NCI-H2081 (cell line): Measurements from ENCODE around the gene PLXNA4.

Experiments used
- DNase-seq, 2 experiments: peaks; one replicate each; lab custom pipeline; 2025; lab: John Stamatoyannopoulos, UW

The PLXNA4 gene

DNA sequence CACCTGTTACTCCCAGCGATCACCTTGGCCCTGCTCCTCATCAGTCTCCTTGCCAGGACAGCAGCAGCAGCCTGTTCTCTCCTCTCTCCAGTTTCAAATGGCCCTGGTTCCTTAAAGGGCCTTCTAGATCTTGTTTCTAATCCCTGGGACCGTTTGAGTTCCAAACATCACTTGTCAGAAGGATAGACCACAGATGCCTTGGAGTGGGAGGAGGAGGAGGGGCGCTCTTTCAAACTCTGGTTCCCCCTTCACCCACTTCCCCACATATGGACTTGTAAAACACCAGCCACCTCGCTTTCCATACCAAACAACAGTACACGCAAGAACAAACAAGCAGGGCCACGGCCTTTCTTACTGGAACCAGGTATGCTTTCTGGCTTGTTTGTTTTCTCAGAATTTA, 104.8 kb downstream of the PLXNA4 start:
- DNase-seq: no peak

DNA sequence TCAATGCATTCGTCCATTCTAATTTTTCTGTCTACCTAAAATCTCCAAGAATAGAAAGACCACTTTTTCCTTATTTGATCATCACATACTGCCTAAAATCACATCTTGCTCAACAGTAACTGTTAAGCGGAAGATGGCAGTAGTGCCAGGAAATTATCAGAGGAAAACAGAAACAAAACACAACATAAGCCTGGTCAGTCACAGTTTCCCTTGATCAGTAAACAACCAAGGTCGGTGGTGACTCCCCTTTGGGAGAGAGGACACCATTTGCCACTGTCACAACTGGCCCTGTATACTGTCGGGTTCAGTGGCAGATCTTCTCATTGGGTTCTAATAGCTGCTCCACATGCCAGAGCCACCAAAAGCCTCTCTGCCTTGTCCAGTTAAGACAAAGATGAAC, 106.6 kb downstream of the PLXNA4 start:
- DNase-seq: no peak

DNA sequence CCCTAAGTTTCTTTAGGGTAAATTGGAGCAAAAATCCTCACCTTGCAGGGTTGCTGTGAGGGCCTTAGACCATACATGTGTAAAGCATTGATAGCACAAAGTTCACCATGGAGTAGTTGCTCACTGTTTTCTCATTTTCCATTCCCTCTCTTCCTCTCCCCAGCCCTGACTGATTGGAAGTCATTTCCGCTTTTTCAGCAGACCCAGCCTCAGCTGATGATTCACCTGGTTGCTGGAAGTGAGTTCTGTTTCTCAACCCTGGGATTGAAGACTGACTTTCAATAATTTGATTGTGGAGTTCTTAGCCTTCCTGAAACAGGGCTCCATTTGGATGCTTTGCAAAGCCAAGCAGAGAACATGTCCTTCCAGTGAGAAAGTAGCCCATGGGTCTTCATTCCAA, 107.0 kb downstream of the PLXNA4 start:
- no peak for DNase-seq

DNA sequence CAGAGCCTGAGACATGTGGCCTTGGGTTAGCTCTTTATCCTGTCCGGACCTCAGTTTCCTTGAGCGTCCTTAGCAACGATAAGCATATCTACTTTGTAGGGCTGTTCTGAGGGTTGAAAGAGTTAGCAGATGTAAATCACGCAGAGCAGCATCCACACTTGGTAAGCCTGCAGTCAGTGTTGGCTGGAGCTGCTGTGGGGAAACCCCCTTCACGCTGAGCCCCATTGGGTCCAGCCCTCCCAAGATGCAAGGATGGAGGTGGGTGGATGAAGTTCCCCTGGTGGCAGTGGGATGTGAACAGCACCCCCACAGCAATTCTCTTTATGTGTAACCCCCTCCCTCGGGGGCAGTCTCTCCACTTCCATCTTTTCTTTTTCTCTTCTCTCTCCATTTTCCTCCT, 109.9 kb downstream of the PLXNA4 start:
- DNase-seq: no peak

DNA sequence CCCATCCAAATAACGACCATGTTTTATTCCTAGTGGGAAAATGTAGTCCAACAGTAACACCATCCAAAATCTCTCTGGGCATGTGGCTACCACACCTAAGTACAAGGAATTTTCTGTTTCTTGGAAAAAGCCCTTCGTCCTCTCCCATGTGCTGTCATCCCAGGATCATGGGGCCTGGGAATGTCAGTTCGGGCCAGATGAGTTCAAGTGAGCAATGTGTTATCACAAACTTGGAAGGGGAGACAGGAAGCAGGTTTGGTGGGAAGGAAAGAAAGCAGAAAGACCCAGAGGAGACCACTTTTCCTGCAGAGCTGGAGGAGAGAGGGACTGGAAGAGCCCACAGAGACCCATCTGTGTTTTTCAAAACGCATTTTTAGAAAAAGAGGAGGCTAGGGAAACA, 110.8 kb downstream of the PLXNA4 start:
- DNase-seq: no peak

DNA sequence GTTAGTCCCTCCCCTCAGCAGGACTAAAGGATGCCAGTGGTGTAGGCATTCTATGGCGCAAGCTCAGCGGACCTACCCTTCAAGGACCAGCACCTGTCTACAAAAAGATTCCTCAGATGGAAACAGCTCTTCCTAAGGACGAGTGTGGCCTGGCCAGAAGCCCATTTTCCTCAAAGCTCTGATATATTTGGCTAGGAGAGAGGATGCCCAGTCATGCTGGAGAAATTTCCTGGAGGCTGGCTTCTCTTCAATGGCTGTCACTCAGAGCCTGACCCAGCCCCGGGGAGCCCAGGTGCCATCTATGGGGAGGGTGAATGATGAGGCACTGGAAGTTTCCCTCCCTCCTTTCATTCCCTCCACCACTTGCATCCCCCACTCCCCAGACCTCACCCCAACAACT, 111.5 kb downstream of the PLXNA4 start:
- DNase-seq: no peak

DNA sequence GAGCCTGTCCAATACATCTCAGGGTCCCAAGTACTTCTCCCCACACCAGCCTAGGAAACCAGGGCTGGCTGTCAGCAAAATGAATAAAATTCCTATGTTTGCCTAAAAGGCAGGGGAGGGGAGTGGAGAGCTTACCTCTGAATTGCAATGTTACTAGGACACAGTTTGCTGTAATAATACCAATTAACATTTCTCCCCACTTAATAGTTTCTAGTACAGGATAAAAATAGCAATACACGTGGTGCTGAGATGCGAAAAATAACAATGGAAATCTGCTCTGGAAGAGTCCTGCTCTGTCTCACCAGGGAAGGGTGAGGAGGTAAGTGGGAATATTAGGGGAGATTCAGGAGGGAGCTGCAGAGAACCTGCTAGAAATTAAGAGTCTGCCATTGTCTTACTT, 112.3 kb downstream of the PLXNA4 start:
- no peak for DNase-seq

DNA sequence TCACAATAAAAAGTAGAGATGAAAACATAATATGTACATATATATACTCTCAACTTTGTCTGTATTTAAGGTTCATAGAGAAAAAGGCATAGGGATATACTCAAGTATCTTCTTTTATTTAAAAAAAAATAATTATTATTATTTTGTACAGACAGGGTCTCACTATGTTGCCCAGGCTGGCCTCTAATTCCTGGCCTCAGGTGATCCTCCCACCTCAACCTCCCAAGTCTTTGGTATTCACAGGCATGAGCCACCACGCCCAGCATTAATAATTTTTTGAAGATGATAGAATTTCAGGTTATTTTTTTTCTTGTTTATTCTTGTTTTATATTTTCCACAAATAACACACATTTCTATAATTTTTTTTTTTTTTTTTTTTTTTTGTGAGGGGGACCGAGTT, 113.8 kb downstream of the PLXNA4 start:
- no peak for DNase-seq

DNA sequence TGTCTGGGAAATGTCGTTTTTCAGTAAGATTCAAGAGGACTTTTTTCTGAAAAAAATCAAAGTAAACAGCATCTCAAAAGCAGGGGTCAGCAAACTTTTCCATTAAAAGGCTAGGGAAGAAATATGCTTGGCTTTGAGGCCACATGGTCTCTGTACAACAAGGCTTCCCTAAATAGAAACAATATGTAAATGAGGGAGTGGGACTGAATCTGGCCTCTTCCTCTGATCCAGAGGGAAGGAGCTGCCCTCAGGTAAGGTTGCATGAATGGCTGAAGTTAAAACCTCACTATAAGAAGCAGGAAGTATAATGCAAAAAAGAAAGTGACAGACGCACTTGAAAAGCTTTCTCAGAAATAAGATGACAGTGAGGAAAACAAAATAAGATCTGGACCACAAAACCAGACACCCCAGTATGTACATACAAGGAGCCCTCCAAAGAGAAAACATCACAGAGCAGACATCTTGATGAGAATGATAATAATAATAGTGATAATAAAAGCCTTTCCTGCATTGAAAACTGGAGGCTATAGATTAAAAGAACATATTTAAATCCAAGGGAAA, 115.2 kb downstream of the PLXNA4 start:
- no peak for DNase-seq

DNA sequence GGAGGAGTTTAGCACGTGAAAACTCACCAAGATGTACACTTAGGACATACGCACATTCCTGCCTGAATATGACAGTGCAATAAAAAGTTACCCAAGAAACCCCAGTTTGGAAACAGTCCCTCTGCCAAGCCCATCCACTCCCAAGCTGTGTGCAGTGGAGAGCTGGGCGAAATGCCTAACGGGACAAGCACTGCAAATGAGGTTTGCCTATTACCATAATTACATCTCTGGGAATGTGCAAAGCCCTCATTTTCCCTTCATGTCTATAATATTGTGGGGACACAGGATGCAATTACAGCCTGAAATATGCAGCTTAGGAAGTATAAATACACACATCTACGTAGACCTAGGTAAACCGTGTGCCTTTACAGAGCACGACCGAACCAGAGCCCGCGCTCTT, 117.5 kb downstream of the PLXNA4 start:
- peak; percentile 45 to 67 for DNase-seq

DNA sequence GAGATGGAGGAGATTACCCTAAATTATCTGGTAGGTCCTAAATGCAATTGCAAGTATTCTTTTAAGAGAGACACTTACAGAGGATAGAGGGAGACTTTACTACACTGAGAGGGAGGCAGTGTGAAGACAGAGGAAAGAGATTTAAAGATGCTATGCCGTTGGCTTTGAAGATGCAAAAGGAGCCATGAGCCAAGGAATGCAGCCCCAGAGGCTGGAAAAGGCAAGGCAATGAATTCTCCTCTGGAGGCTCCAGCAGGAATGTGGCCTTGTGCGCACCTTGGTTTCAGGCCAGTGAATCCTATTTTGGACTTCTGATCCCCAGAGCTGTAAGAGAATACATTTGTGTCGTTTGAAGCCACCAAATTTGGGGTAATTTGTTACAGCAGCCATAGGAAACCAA, 118.6 kb downstream of the PLXNA4 start:
- DNase-seq: no peak

DNA sequence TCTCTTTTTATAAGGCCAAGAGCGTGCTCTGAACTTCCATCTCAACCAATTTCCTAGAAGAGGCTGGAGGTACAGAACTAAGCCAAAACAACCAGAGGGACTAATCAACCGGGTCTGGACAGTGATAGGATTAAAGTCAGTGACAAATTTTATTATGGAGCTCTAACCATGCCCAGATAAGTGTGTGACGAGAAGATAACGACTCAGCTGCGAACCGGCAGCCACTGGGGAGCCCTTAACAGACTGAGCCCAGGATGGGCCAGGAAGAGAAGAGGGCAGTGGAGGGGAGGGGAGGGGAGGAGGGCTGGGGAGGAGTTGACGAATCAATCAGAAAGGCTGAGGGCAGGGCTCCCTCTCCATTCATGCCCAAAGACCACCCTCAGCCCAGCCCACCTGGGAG, 119.9 kb downstream of the PLXNA4 start:
- DNase-seq: no peak

DNA sequence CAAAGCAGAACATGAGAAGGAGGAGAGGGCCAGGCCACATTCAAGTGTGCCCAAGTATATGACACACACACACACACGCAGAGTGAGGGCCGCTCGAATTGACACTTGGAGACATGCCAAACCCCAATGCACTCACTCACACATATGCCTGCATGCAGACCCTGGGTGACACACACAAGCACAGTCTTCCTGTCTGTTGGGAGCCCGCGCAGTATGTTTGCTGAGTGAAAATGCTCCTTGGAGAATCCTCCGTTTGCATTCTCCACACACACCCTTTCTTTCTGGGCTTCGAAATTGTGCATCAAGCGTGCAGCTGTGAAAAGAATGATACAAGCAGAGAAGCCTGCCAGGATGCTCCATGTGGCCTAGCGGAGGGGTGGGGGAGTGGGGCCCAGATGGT, 120.9 kb downstream of the PLXNA4 start:
- no peak for DNase-seq

DNA sequence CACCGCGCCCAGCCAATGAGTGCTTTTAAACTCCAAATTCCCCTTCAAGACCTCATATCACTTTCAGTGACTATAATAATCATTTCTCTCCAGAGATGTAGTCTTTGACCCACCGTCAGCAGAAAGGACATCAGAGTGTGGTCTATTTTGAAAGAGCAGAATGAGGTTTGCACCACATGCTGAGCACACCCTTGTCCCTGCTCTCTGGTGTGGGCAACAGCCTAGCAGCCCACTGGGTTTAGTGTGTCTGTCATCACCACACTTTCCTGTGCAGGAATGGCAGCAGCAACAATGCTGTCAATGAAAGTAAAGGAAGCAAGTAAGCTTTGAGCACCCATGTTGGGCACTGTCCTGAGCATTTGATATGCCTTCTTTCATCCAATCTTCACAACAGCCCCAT, 122.4 kb downstream of the PLXNA4 start:
- DNase-seq: no peak

DNA sequence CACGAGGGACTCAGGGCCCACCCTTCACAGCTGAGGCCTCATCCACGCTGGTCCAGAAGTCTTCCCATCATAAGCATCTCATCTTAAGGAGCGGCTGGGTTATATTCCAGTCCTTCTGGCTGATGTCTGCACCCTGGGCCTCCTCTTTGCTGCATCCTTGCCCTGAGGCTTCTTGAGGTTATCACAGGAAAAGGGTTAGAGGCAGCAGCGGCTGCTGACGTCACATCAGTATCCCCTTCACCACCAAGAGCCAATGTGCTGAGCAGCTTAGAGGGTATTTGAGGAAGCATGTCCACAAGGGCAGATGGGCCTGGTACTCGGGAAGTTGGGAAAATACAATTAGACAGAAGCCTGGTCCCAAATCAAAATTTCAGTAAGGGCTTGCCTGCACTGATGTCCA, 125.1 kb downstream of the PLXNA4 start:
- DNase-seq: no peak

DNA sequence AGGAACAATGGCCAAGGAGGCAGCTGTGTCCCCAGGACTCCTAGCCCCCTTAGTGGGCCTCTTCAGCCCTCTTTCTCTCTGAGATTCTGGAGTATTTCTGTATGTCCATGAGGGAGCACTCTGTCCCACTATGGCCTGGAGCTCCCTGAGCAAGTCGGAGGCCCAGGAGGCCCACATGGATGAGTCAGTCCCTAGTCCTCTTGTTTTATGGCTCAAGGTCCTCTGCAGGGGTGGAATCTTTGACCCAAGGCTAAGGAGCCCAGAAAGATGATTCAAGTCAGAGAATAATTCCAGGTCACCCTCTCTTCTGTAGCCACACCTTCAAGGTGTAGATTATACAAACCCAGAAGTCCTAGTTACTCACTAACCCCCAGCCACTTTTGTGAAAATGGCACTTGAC, 125.6 kb downstream of the PLXNA4 start:
- no peak for DNase-seq

DNA sequence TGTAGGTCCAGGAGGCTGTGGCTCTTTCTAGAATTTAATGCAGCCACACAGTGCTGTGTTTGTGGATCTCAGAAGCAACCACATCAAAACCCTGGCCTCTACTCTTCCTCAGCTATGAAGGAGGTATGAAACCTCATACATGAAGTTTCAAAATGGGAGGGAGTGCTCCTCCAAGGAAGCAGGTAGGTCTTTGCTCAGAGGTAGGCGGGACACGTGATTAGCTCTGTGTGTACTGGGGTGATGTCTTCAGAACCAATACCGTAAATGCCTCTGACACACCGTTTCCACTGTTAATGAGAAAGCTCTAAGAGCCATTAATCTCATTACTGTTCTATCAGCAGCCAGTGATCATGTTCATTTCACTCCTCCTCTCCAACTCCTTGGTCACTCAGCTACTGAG, 126.1 kb downstream of the PLXNA4 start:
- DNase-seq: no peak

DNA sequence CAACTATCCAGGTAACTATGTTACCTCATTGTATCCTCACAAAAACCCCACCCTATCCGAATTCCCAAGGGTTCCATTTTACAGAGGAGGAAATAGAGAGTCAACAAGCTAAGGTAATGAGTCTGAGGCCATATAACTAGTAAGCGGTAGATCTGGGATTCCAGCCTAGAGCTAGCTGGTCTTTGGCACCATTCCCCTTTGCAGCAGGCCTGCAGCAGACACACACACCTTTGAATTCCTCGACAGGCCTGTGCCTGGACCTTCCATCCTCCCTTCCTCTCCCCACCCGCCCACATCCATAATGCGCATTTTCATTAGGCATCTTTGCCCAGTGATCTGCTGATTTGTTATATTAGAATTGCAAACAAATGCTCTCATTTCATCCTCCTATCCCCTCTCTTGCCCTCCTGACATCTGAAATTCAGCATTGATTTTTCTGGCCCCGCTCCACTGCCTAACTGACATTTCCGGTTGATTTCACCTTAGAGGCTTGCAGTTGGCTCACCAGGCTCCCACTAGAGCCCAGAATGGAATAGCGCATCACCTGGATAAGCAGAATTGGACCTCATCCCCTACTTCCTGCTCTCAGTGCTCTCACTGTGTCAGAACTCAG, 129.5 kb downstream of the PLXNA4 start:
- no peak for DNase-seq

DNA sequence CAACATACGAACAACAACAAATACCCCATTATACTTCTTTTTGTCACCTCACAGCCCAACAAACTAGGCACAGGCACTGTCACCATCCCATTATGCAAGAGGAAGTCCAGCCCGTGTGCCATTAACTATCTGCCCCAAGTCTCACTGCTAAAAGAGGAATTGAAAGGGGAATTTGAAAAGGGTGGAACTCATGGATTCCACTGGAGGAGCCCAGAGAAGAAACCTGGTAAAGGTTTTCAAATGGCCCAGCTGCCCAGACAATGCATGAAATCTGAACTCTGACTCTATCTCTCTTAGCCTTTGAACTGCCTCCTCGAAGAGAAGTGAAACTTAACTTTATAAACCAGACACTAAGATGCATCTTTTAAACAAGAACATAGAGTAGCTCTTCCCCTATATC, 130.0 kb downstream of the PLXNA4 start:
- no peak for DNase-seq

DNA sequence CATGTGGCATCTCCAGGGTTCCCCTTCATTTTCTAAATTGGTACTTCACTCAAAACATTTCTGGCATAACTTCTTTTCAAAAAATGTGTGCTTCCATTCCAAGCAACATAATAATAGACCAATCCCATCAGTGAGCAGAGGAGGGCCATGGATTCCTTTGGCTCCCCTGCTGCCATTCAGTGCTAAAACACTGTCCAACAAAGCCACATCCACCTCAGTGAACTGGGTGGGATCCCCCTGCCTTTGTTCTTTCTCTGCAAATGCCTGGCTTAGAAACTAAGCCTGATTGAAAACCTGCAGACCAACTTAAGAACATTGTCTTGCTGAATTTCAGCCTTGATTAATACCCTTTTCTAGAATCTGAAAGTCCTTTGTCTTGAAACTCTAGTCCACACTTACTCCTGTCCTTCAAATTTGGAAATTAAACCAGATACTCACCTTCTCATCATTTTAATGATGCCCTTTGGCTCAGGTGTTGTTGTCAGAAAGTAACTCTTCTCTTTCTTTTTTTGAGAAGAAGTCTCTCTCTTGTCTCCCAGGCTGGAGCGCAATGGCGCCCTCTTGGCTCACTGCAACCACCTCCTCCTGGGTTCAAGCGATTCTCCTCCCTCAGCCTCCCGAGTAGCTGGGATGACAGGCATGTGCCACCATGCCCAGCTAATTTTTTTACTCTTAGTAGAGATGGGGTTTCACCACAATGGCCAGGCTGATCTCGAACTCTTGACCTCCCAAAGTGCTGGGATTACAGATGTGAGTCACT, 132.3 kb downstream of the PLXNA4 start:
- DNase-seq: no peak

DNA sequence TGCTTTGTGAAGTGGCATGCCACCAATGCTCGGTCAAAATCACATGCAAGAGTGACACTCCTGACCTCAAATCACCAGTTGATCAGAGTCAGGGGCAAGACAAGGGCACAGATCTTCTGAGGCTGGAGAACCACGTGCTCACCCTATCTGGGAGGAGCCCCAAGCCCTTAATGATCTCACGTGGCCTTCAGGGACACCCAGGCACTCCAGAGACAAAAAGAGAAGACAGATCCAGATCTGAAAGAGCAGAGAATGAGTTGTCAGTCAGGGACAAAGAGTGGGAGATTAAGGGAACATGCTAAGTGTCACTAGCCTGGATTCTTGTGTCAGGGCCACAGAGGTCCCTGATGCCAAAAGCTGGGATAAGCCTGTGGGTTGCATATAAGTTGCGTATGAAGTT, 134.3 kb downstream of the PLXNA4 start:
- DNase-seq: no peak

DNA sequence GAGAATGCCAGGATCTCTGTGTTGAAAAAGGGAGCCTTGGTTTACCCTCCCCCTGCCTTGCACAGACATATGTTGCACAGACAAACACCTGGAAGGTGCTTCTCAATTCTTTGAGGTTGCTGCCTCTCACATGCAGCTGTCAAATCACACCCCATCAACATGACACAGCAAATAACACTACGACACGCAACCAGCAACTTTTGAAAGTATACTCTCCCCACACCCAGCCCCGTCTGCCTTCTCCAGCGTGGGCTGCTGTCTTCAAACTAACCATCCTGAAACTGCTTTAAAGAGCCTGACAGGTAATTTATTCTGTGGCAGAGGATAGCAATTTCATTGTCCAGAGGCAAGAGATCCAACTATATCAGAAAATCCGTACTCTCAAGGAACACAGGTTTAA, 136.1 kb downstream of the PLXNA4 start:
- no peak for DNase-seq

DNA sequence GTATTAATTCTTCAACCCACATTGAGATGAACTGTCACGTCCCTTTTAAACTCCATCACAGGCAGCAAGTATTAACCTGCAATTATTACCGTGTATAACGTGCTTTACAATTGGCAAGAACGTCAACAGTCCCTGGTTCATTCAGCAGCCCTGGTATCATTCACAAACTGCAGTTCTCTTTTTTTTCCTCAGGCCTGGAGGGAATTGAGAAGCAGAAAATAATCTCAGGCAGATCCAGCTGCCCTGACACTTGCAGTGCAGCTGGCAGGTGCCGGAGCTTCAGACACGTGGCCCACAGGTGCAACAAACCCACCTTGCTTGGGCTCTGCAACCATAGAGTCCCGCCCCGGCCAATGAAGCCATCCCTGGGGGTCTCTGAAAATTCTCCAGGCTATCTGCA, 137.3 kb downstream of the PLXNA4 start:
- no peak for DNase-seq

DNA sequence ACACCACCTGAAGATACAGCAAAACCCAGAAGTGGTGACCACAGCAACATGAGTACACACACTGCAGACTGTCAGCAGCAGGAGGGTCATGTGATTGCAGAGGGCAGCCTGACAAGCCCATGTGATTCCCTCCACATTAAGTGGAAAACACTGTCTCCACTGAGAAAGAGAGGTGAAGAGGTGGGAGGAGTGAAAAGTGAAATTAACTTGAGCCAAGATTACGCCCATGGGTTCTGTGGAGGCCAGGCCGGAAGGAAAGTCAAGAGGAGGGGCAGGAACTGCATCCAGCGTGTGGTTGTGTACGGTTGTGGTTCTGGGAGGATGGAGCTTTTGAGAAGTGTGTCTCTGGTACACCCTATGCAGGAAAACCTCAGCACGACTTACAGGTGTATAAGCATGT, 138.5 kb downstream of the PLXNA4 start:
- DNase-seq: no peak
